LNCaP clone FGC (cell line): ENCODE data around the gene ABHD2.

ENCODE experiments used
- DNase-seq: peaks from one replicate; pipeline ENCODE4 v3.0.0-alpha.2; 2011; ENCODE audit warnings: low read depth
- H3K4me3 ChIP-seq: 2 replicates; pipeline ENCODE4 v1.5.1; 2011; ENCODE audit warnings: mild to moderate bottlenecking, low read depth, low read length, control low read depth
- TF ChIP-seq, protein P1 (sequence below): IDR thresholded peaks from 2 replicates; pipeline ENCODE4 v1.5.1; 2012; ENCODE audit warnings: mild to moderate bottlenecking; ENCODE audit not compliant: control insufficient read depth, insufficient read depth; ENCODE audit errors: extremely low read depth

The ABHD2 gene

GRCh38 chr15:89068325-89068784, 19.9 kb upstream of the ABHD2 start:
- TF ChIP-seq, protein P1, sequence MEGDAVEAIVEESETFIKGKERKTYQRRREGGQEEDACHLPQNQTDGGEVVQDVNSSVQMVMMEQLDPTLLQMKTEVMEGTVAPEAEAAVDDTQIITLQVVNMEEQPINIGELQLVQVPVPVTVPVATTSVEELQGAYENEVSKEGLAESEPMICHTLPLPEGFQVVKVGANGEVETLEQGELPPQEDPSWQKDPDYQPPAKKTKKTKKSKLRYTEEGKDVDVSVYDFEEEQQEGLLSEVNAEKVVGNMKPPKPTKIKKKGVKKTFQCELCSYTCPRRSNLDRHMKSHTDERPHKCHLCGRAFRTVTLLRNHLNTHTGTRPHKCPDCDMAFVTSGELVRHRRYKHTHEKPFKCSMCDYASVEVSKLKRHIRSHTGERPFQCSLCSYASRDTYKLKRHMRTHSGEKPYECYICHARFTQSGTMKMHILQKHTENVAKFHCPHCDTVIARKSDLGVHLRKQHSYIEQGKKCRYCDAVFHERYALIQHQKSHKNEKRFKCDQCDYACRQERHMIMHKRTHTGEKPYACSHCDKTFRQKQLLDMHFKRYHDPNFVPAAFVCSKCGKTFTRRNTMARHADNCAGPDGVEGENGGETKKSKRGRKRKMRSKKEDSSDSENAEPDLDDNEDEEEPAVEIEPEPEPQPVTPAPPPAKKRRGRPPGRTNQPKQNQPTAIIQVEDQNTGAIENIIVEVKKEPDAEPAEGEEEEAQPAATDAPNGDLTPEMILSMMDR: no peak
- no peak for DNase-seq
- H3K4me3 ChIP-seq: no peak overlapping the region

GRCh38 chr15:89070197-89071124, 17.8 kb upstream of the ABHD2 start:
- no peak overlapping the region for H3K4me3 ChIP-seq
- no peak for DNase-seq
- TF ChIP-seq, protein P1: no peak

DNA sequence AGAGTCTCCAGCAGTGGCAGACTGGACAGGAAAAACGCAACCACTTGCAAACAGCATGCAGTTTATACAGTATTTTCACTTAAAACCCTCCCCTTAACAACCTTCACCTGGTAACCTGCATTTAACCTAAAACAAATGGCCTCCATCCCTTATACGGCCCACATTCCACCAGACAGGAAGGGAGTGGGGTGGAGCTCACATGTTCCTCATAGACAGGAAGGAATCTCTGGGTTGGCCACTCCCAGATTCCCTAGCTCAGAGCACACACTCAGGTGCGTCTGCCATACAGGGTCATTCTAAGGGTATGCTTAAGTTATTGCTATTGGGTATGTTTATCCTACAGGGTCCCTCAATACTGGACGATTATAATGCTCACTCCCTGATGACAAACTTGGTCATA, 16.8 kb upstream of the ABHD2 start:
- TF ChIP-seq, protein P1: no peak
- DNase-seq: no peak
- H3K4me3 ChIP-seq: no peak overlapping the region

- TF ChIP-seq, protein P1: no peak
- H3K4me3 ChIP-seq: no peak overlapping the region
- DNase-seq: no peak
Measured at GRCh38 chr15:89072277-89072869, 15.9 kb upstream of the ABHD2 start.

GRCh38 chr15:89074402-89075012, 13.7 kb upstream of the ABHD2 start:
- TF ChIP-seq, protein P1: no peak
- DNase-seq: no peak
- no peak overlapping the region for H3K4me3 ChIP-seq

DNA sequence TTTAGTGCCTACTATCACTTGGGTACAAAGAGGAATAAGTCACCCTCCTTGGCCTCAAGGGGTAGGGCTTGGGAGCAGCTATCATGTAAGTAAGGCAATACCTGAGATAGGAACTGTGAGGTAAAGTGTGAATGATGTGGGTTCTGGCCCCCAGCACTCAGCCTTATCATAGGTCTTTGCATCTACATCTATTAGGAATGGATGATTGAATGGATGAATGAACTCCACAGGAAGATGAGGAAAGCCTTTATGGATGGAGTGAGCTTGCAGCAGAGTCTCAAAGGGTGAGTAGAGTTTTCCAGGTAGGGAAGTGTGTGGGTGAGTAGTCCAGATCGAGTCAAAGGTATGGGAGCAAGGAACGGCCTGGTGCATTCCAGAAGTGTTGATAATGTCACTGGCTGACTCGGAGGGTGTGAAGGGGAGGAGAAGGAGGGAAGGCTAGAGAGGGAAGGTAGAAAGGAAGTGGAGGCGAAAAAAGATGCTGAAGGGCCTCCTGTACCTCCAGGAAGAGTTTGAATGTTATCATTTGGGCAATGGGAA, 13.1 kb upstream of the ABHD2 start:
- DNase-seq: no peak
- TF ChIP-seq, protein P1: no peak
- H3K4me3 ChIP-seq: no peak overlapping the region
